ENCODE results near the gene B9D1. TPM values are rescaled to one million over a fixed set of nuclear protein-coding genes. Genes with fewer than 3 reads are reported as not detected.

The B9D1 gene
- total and polyA plus RNA-seq, 11 donors = 5.6 to 27.9 (median 10.7) TPM

DNA sequence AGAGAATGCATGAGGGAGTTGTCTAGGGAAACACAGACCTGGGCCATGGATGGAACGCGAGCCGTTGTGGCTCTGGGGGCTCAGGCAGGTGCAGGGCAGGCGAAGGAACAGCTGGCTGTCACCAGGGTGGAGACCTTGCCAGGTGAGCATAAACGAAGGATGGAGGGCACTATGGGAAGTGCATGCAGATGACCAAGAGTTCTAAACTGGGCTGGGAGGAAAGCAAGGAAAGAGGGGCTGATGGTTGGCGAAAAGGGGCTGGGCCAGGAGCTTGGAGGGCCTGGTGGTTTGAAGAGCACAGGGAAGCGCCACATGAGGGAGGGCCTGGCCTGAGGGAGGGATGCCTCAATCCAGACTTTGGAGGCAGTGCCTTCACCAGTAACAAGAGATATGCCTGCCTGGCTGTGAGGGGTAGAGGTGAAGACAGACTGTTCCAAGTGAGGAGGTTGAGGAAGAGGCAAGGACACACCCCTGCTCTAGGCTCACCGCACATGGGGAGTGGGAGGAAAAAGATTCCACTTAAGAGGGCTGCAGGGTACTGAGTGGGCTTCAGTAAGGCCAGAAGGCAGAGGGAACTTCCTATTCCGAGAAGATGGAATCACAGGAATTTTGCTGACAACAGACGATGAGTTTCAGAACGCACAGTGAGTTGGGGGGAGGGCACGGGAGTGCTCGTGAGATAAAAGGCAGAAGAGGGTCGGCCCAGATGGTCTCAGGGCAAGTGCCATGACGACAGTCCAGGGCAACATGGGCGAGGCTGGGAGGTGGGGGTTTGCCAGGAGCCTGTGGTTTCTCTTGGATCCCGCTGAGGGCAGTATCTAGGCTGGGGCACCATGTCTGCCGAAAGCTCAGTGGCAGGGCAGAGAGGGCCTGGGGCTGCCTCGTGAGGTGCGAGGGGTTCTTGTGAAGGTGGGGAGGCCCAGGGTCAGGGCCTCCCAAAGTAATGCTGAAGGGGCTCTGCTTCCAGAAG, 20.6 kb downstream of the B9D1 start:
- Histone ChIP-seq H3K4me3 (no peak overlapping the region), H3K27me3 (no peaks in the 10 kb centered on the region), H3K9me3 (no peaks in the 10 kb centered on the region), H3K27ac (no peak overlapping the region), H3K4me1 (peaks cover 10 to 67% (median 31%) of the 10 kb centered on the region in 12 donors), H3K36me3 (no peaks in the 10 kb centered on the region)
- DNase-seq (no peak), ATAC-seq (no peak)
- WGBS, 4 donors = 53 to 63% (median 57%) methylated on average over 20 of the region's 20 CpGs
- TF ChIP-seq, protein P1, sequence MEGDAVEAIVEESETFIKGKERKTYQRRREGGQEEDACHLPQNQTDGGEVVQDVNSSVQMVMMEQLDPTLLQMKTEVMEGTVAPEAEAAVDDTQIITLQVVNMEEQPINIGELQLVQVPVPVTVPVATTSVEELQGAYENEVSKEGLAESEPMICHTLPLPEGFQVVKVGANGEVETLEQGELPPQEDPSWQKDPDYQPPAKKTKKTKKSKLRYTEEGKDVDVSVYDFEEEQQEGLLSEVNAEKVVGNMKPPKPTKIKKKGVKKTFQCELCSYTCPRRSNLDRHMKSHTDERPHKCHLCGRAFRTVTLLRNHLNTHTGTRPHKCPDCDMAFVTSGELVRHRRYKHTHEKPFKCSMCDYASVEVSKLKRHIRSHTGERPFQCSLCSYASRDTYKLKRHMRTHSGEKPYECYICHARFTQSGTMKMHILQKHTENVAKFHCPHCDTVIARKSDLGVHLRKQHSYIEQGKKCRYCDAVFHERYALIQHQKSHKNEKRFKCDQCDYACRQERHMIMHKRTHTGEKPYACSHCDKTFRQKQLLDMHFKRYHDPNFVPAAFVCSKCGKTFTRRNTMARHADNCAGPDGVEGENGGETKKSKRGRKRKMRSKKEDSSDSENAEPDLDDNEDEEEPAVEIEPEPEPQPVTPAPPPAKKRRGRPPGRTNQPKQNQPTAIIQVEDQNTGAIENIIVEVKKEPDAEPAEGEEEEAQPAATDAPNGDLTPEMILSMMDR (IDR thresholded peaks at IDR 0.05) = no peak
- TF ChIP-seq POLR2A (IDR thresholded peaks at IDR 0.05) = no peak
- intact Hi-C loops (cut with DNase I) = no loop called here

DNA sequence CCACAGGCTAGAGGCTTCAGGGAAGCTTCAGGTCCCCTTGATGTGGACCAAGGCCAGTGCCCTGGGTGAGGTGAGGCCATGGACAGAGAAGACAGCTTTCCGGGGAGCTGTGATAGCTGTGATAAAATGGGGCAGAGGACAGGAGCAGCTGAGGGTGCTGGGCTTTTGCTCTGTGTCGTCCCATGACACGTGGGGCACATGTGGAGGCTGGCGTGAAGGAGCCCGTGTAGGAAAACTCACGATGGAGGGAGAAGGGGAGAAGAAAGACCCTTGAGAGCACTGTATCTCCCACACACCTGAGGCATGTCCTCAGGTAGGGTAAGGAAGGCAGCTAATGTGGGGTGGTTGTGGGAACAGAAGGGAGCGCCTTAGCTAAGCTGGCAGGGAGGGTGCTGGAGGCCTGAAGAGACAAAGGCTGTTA, 21.3 kb downstream of the B9D1 start:
- no peak overlapping the region for H3K4me3 ChIP-seq
- WGBS, 4 donors = 65 to 84% (median 76%) methylated on average over 7 of the region's 7 CpGs
- H3K36me3 ChIP-seq = peaks cover 0 to 2% (median 0%) of the 10 kb centered on the region in 9 donors
- TF ChIP-seq, protein P1 (IDR thresholded peaks at IDR 0.05) = no peak
- no peak for TF ChIP-seq POLR2A (IDR thresholded peaks at IDR 0.05)
- ATAC-seq = no peak
- no peak overlapping the region for H3K27ac ChIP-seq
- H3K9me3 ChIP-seq = no peaks in the 10 kb centered on the region
- peaks cover 8 to 67% (median 26%) of the 10 kb centered on the region in 12 donors for H3K4me1 ChIP-seq
- no peaks in the 10 kb centered on the region for H3K27me3 ChIP-seq
- no peak for DNase-seq
- intact Hi-C loops (cut with DNase I) = no loop called here

DNA sequence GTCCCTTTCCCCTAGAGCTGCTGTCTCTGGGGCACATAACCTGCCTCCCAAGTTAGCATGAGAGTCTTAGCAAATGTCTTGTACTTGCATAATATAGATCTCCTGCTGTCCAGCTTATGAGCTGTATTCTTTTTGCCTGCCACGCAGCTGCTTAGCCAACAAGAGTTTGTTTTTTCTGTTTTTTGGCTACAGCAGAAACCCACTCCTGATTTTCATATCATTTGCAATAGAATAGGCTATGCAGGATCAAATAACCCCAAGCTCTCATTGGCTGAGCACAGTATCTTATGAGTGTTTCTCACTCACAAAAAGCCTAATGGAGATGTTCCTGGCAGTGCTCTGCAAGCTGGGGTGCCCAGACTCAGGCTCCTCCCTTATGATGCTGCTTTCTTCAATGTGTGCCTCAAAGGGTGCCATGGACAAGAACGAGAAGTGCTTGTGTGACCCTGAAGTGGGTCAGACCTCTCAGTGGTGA, 23.1 kb downstream of the B9D1 start:
- TF ChIP-seq POLR2A (IDR thresholded peaks at IDR 0.05) = no peak
- TF ChIP-seq, protein P1 (IDR thresholded peaks at IDR 0.05) = no peak
- Histone ChIP-seq H3K4me1 (peaks cover 3 to 51% (median 18%) of the 10 kb centered on the region in 12 donors), H3K9me3 (no peaks in the 10 kb centered on the region), H3K27me3 (no peaks in the 10 kb centered on the region), H3K36me3 (peaks cover 0 to 11% (median 3%) of the 10 kb centered on the region in 9 donors), H3K4me3 (no peak overlapping the region), H3K27ac (no peak overlapping the region)
- intact Hi-C loops (cut with DNase I) = no loop called here
- ATAC-seq (no peak), DNase-seq (no peak)
- 80 to 92% (median 87%) methylated on average over 2 of the region's 2 CpGs for WGBS, 4 donors

All from heart left ventricle (tissue), 16 donors.